ENCODE measurements around the gene SHISA3.

DNA sequence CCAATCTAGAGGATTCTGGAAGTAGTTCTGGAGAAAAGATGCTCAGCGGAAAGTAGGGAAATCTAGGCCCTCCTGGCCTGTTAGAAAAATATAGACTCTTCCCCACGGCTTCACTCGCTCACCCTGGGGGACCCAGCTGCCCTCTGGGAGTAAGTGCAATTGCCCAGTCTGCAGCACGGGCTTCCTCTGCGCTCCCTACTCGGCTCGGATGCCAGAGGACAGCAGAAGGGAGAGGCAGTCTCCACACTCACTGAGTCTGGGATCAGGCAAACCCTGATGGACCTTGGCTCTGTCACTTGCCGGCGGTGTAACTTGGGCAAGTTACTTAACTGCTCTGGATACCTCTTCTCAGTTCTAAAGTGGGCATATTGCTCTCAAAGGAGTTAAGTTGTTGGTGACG, 2.1 kb downstream of the SHISA3 start:
- TF ChIP-seq POLR2A (IDR thresholded peaks at IDR 0.05; ENCODE audit: low read depth, low read length): no peak
- no peak for TF ChIP-seq POLR2AphosphoS5 (IDR thresholded peaks at IDR 0.05; ENCODE audit: low read depth, low read length)
- no peak for TF ChIP-seq PAX5 (IDR thresholded peaks at IDR 0.05; ENCODE audit: insufficient read depth, low read length, severe bottlenecking)
- no peak for TF ChIP-seq TAF1 (IDR thresholded peaks at IDR 0.05; ENCODE audit: low read depth, low read length)
- TF ChIP-seq POU2F2 (IDR thresholded peaks at IDR 0.05; ENCODE audit: low read depth, low read length): no peak
